HepG2 (cell line): Measurements from ENCODE around the gene ENPP7. TPM values are rescaled to one million over a fixed set of nuclear protein-coding genes. Genes with fewer than 3 reads are reported as not detected.

ENCODE experiments used
- ATAC-seq: fragments of 200-7000 bp; cut with Tn5 transposase; 3 replicates; pipeline ENCODE4 v1.9.1; 2020; ENCODE audit warnings: mild to moderate bottlenecking, moderate library complexity
- BruUV-seq: library from RNA; stranded (reverse); fragments of 400-500 nt; replicated peaks from 2 replicates; lab custom pipeline; 2021; lab: Mats Ljungman, UMichigan
- CTCF ChIA-PET: fragments of 300-600 bp; formaldehyde crosslinking; extraction: SDS; loops from one replicate; lab custom pipeline; 2021; ENCODE audit warnings: low total read pairs, inconsistent platforms, low intra/inter-chr PET ratio; lab: Yijun Ruan, JAX
- POLR2A ChIA-PET: fragments of 350-600 bp; sonication (Branson Sonifier 250); formaldehyde crosslinking; loops from one replicate; lab custom pipeline; 2020; ENCODE audit warnings: antibody characterized with exemption, inconsistent platforms; lab: Yijun Ruan, JAX
- DNase-seq: peaks from one replicate; pipeline ENCODE4 v3.0.0-alpha.2; 2015; ENCODE audit warnings: low spot score
- FAIRE-seq: peaks from 3 replicates; lab custom pipeline; 2011; peaks lifted over from hg19 to GRCh38; lab: Jason Lieb, UNC
- H2AFZ ChIP-seq: one replicate; pipeline ENCODE4 v1.6.1; 2011; ENCODE audit warnings: low read length, inconsistent platforms
- H3K27ac ChIP-seq: fragments of 300-600 bp; 3 replicates; pipeline ENCODE4 v1.8.0; 2011; ENCODE audit warnings: mixed run types, mild to moderate bottlenecking, mixed read lengths, low read length, inconsistent platforms; ENCODE audit not compliant: insufficient read depth; ENCODE audit errors: extremely low read length
- H3K27me3 ChIP-seq, 2 experiments: fragments of 200-600 bp in 1 of 2; 2 replicates in 1 of 2; 3 replicates in 1 of 2; pipeline versions ENCODE4 v1.6.0 to v1.8.0; 2011; ENCODE audit warnings: low read length in 2 of 2, mild to moderate bottlenecking in 2 of 2, moderate library complexity in 2 of 2, inconsistent platforms in 1 of 2; ENCODE audit not compliant: insufficient read depth in 2 of 2, control insufficient read depth in 1 of 2
- H3K36me3 ChIP-seq, 2 experiments: fragments of 200-600 bp in 1 of 2; replicated peaks in 1 of 2; 2 replicates in 1 of 2; 3 replicates in 1 of 2; pipeline versions ENCODE4 v1.5.1 to v1.8.0; 2011; ENCODE audit warnings: low read length in 2 of 2, inconsistent platforms in 1 of 2; ENCODE audit not compliant: insufficient read depth in 2 of 2, control insufficient read depth in 1 of 2
- H3K4me1 ChIP-seq: 2 replicates; pipeline ENCODE4 v1.5.1; 2012; ENCODE audit warnings: low read length, inconsistent platforms; ENCODE audit not compliant: insufficient read depth
- H3K4me2 ChIP-seq: 2 replicates; pipeline ENCODE4 v1.6.0; 2011; ENCODE audit warnings: low read depth, low read length, inconsistent platforms
- H3K4me3 ChIP-seq, 3 experiments: fragments of 200-600 bp in 1 of 3; sonication (generic), shearing (Covaris generic) in 1 of 3; replicated peaks in 1 of 3; 2 replicates each; pipeline ENCODE4 v1.5.1; 2011 to 2016; ENCODE audit warnings: low read length in 3 of 3, inconsistent platforms in 2 of 3, low read depth in 2 of 3, mild to moderate bottlenecking in 2 of 3, control low read depth in 1 of 3, mixed read lengths in 1 of 3; ENCODE audit not compliant: insufficient read depth in 1 of 3
- H3K79me2 ChIP-seq: one replicate; pipeline ENCODE4 v1.6.1; 2011; ENCODE audit warnings: low read length, inconsistent platforms; ENCODE audit not compliant: insufficient read depth
- H3K9ac ChIP-seq: 2 replicates; pipeline ENCODE4 v1.6.0; 2011; ENCODE audit warnings: mild to moderate bottlenecking, low read depth, low read length, inconsistent platforms; ENCODE audit not compliant: insufficient read depth
- H3K9me3 ChIP-seq: 2 replicates; pipeline ENCODE4 v1.5.1; 2012; ENCODE audit warnings: mild to moderate bottlenecking, low read length
- H4K20me1 ChIP-seq: 2 replicates; pipeline ENCODE4 v1.6.0; 2011; ENCODE audit warnings: inconsistent platforms, mild to moderate bottlenecking, low read length, moderate library complexity; ENCODE audit not compliant: insufficient read depth
- CSRNP2 ChIP-seq: sonication (generic); formaldehyde crosslinking; conservative IDR thresholded peaks from 2 replicates; pipeline ENCODE4 v1.8.0; 2022; ENCODE audit warnings: low read depth, missing genetic modification reagents
- HBP1 ChIP-seq: IDR thresholded peaks from 2 replicates; pipeline ENCODE4 v1.6.1; 2016; ENCODE audit warnings: low read depth, control low read depth
- SPEN ChIP-seq: sonication (generic); formaldehyde crosslinking; IDR thresholded peaks from 2 replicates; pipeline ENCODE4 v1.5.1; 2020; ENCODE audit warnings: low read depth, mild to moderate bottlenecking, missing genetic modification reagents
- ZBTB42 ChIP-seq: sonication (generic); formaldehyde crosslinking; IDR thresholded peaks from 2 replicates; pipeline ENCODE4 v1.5.0; 2020; ENCODE audit warnings: mild to moderate bottlenecking, missing genetic modification reagents
- ZFP90 ChIP-seq: sonication (generic); formaldehyde crosslinking; IDR thresholded peaks from 2 replicates; pipeline ENCODE4 v1.8.0; 2022; ENCODE audit warnings: missing genetic modification reagents, mild to moderate bottlenecking, inconsistent platforms, borderline replicate concordance
- ZNF230 ChIP-seq: sonication (generic); formaldehyde crosslinking; IDR thresholded peaks from 2 replicates; pipeline ENCODE4 v1.4.0; 2020; ENCODE audit warnings: mild to moderate bottlenecking, missing genetic modification reagents
- ZNF274 ChIP-seq: sonication (generic); formaldehyde crosslinking; IDR thresholded peaks from 2 replicates; pipeline ENCODE4 v1.5.1; 2020; ENCODE audit warnings: mild to moderate bottlenecking, missing genetic modification reagents
- ZNF557 ChIP-seq: sonication (generic); formaldehyde crosslinking; IDR thresholded peaks from 2 replicates; pipeline ENCODE4 v1.4.0; 2020; ENCODE audit warnings: missing genetic modification reagents
- whole genome bisulfite sequencing: methylation state at CpG from one replicate; pipeline ENCODE4 v1.1.6; 2017; ENCODE audit warnings: low lambda C conversion rate; 5-methylcytosine and 5-hydroxymethylcytosine counted together
- in situ Hi-C: cut with HindIII; loops from 2 replicates; pipeline ENCODE4 v1.10.0; 2017; ENCODE audit warnings: low pct_unique_long_range_greater_than_20kb; ENCODE audit not compliant: extremely low pct_ligation_motif_present
- intact Hi-C: fragments of 100-400 bp; cut with micrococcal nuclease; formaldehyde crosslinking; loops from one replicate; pipeline ENCODE4 v1.10.0; 2022; ENCODE audit not compliant: unreplicated experiment
- polyA plus RNA-seq, 8 experiments: library from polyadenylated mRNA; depleted of rRNA in 3 of 8; stranded (reverse) in 7 of 8; unstranded in 1 of 8; fragments of >200 nt; fragmentation: Illumina TruSeq in 4 of 8; extraction: Trizol in 4 of 8; gene quantifications; 2 replicates each; pipeline versions ENCODE4 v1.2.1 to v1.2.3, GENCODE V29; 2011 to 2016; ENCODE audit warnings: low read depth in 4 of 8, missing spikeins in 1 of 8, mixed read lengths in 1 of 8; ENCODE audit not compliant: insufficient read depth in 1 of 8
- total RNA-seq, 5 experiments: library from RNA; depleted of rRNA; stranded (reverse); fragments of >200 nt; fragmentation: Illumina TruSeq; extraction: Trizol; gene quantifications; 2 replicates each; pipeline ENCODE4 v1.2.3, GENCODE V29; 2016; ENCODE audit warnings: low read depth in 1 of 5
- TF ChIP-seq, protein P1 (sequence below): sonication (generic); formaldehyde crosslinking; IDR thresholded peaks from 2 replicates; pipeline ENCODE4 v1.5.0; 2020; ENCODE audit warnings: missing genetic modification reagents, mild to moderate bottlenecking, borderline replicate concordance

ENPP7 gene
- total and polyA plus RNA-seq, 2 of the 13 experiments (the other 11 are each of a cell fraction or from before 2014, with no cell fraction given), result 1.1 to 2.2 TPM

GRCh38 chr17:79730437-79730768, 340 bp upstream of the ENPP7 start:
- Histone ChIP-seq H4K20me1 (no peaks in the 10 kb centered on the region), H3K27me3 (no peaks in the 10 kb centered on the region), H3K4me1 (peaks cover 63% of the 10 kb centered on the region), H3K4me2 (peak overlapping the region; percentile 80), H2AFZ (no peak overlapping the region), H3K36me3 (no peaks in the 10 kb centered on the region), H3K4me3 (peak overlapping the region in 1 of 3 experiments; percentile 71; a peak in 2 of 6 replicates), H3K9me3 (no peaks in the 10 kb centered on the region), H3K27ac (peak overlapping the region; percentile 62), H3K9ac (peak overlapping the region; percentile 68; the same call in 1 of the 2 replicates), H3K79me2 (no peaks in the 10 kb centered on the region)
- POLR2A ChIA-PET, result no interaction called here
- no TSS peak for BruUV-seq
- TF ChIP-seq ZFP90 (CRISPR knock-in tag) (no peak), ZNF274 (CRISPR knock-in tag) (0 out of 2 replicates have a peak, but pooled peaks have one; percentile 24)
- FAIRE-seq, result no peak
- intact Hi-C loops (no loop called here), in situ Hi-C loops (no loop called here)
- 57% methylated on average over 1 of the region's 5 CpGs for whole genome bisulfite sequencing
- no peak for DNase-seq
- no peak; the same call in 2 of the 3 replicates for ATAC-seq
- CTCF ChIA-PET, result no interaction called here

- H4K20me1 ChIP-seq, result no peaks in the 10 kb centered on the region
- ATAC-seq (no peak), FAIRE-seq (no peak), DNase-seq (no peak)
- in situ Hi-C loops, result no loop called here
- H3K4me1 ChIP-seq, result peaks cover 60% of the 10 kb centered on the region
- 87% methylated on average over 10 of the region's 10 CpGs for WGBS
- H3K4me2 ChIP-seq, result peak overlapping the region; percentile 67
- peak overlapping the region; percentile 36; the same call in 1 of the 2 replicates for H3K9ac ChIP-seq
- ChIA-PET CTCF (no interaction called here), POLR2A (interaction anchor here (1.0 to 2.0 kb wide), 5 partner anchors 9 to 199 kb away, joined by 3 to 8 read pairs (median 4); no protein-coding TSS in a partner anchor)
- no peak overlapping the region for H2AFZ ChIP-seq
- H3K4me3 ChIP-seq, result peak overlapping the region; percentile 1 to 56 (median 13); a peak in 3 of 6 replicates
- H3K27ac ChIP-seq, result peak overlapping the region; percentile 63
- TF ChIP-seq, protein P1, sequence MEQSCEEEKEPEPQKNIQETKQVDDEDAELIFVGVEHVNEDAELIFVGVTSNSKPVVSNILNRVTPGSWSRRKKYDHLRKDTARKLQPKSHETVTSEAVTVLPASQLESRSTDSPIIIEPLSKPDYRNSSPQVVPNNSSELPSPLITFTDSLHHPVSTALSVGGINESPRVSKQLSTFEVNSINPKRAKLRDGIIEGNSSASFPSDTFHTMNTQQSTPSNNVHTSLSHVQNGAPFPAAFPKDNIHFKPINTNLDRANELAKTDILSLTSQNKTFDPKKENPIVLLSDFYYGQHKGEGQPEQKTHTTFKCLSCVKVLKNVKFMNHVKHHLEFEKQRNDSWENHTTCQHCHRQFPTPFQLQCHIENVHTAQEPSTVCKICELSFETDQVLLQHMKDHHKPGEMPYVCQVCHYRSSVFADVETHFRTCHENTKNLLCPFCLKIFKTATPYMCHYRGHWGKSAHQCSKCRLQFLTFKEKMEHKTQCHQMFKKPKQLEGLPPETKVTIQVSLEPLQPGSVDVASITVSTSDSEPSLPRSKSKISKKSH, result 0 out of 2 replicates have a peak, but pooled peaks have one; percentile 37
- TF ChIP-seq ZBTB42 (CRISPR knock-in tag), result 0 out of 2 replicates have a peak, but pooled peaks have one; percentile 61
- TF ChIP-seq ZNF557, result no peak
- TF ChIP-seq ZNF230 (CRISPR knock-in tag), result 0 out of 2 replicates have a peak, but pooled peaks have one; percentile 25
- 0 out of 2 replicates have a peak, but pooled peaks have one; percentile 33 for TF ChIP-seq HBP1
- peak; percentile 44; the same call in 1 of the 2 replicates for TF ChIP-seq SPEN
- no peak for TF ChIP-seq CSRNP2
- TF ChIP-seq, all 625 proteins: peak for 5
- Histone ChIP-seq H3K79me2 (no peaks in the 10 kb centered on the region), H3K36me3 (no peaks in the 10 kb centered on the region), H3K27me3 (no peaks in the 10 kb centered on the region), H3K9me3 (no peaks in the 10 kb centered on the region)
- intact Hi-C loops, result no loop called here
- no TSS peak for BruUV-seq
Observed at GRCh38 chr17:79732254-79732653, 1.5 kb downstream of the ENPP7 start.
